IMR-90 (cell line): ENCODE data around the gene TBP. TPM values are rescaled to one million over a fixed set of nuclear protein-coding genes. Genes with fewer than 3 reads are reported as not detected.
A peak's percentile ranks its signal among the peaks of the same experiment; 100 is the strongest.

ENCODE experiments used
- ATAC-seq: fragments of 200-7000 bp; cut with Tn5 transposase; 2 replicates; pipeline ENCODE4 v1.9.1; 2020; ENCODE audit warnings: low read depth, mild to moderate bottlenecking, moderate library complexity
- BruUV-seq: library from RNA; stranded (reverse); fragments of 400-500 nt; replicated peaks from 2 replicates; lab custom pipeline; 2021; lab: Mats Ljungman, UMichigan
- CTCF ChIA-PET: fragments of 300-600 bp; formaldehyde crosslinking; extraction: SDS; loops from one replicate; lab custom pipeline; 2021; ENCODE audit warnings: antibody characterized with exemption; lab: Yijun Ruan, JAX
- POLR2A ChIA-PET: fragments of 300-600 bp; sonication (Branson Sonifier 250); formaldehyde crosslinking; loops from one replicate; lab custom pipeline; 2022; ENCODE audit warnings: antibody characterized with exemption; ENCODE audit not compliant: unreplicated experiment; lab: Charles Lee
- DNase-seq: peaks from one replicate; pipeline ENCODE4 v3.0.0; 2013
- H2AFZ ChIP-seq: replicated peaks from 2 replicates; pipeline ENCODE3; 2013; ENCODE audit warnings: low read length, mild to moderate bottlenecking; ENCODE audit not compliant: poor library complexity
- H2AK5ac ChIP-seq: 2 replicates; pipeline ENCODE4 v1.6.1; 2013; ENCODE audit warnings: low read depth, low read length, inconsistent platforms
- H2AK9ac ChIP-seq: replicated peaks from 2 replicates; pipeline ENCODE3; 2013; ENCODE audit warnings: mild to moderate bottlenecking, low read depth, low read length, moderate library complexity; ENCODE audit not compliant: poor library complexity
- H2BK120ac ChIP-seq: 2 replicates; pipeline ENCODE4 v1.6.1; 2013; ENCODE audit warnings: low read depth, low read length, inconsistent platforms
- H2BK15ac ChIP-seq: 3 replicates; pipeline ENCODE4 v1.6.1; 2013; ENCODE audit warnings: low read depth, low read length, inconsistent platforms
- H2BK20ac ChIP-seq: 2 replicates; pipeline ENCODE4 v1.6.1; 2013; ENCODE audit warnings: low read depth, mild to moderate bottlenecking, inconsistent platforms, low read length, moderate library complexity
- H2BK5ac ChIP-seq: 2 replicates; pipeline ENCODE4 v1.6.1; 2013; ENCODE audit warnings: mild to moderate bottlenecking, low read depth, low read length, inconsistent platforms; ENCODE audit not compliant: poor library complexity, severe bottlenecking
- H3K14ac ChIP-seq: replicated peaks from 2 replicates; pipeline ENCODE4 v1.6.1; 2013; ENCODE audit warnings: low read depth, low read length, inconsistent platforms
- H3K18ac ChIP-seq: 2 replicates; pipeline ENCODE4 v1.6.1; 2013; ENCODE audit warnings: low read depth, low read length, control low read depth
- H3K23ac ChIP-seq: 2 replicates; pipeline ENCODE4 v1.6.1; 2013; ENCODE audit warnings: low read depth, low read length, inconsistent platforms
- H3K27ac ChIP-seq: 2 replicates; pipeline ENCODE4 v1.5.1; 2013; ENCODE audit warnings: mild to moderate bottlenecking, control low read depth, low read length; ENCODE audit not compliant: insufficient read depth
- H3K27me3 ChIP-seq: 2 replicates; pipeline ENCODE4 v1.6.1; 2013; ENCODE audit warnings: low read length; ENCODE audit not compliant: control insufficient read depth, insufficient read depth
- H3K36me3 ChIP-seq: 2 replicates; pipeline ENCODE4 v1.6.1; 2013; ENCODE audit warnings: low read length, mixed read lengths; ENCODE audit not compliant: control insufficient read depth, insufficient read depth
- H3K4ac ChIP-seq: 2 replicates; pipeline ENCODE4 v1.6.1; 2013; ENCODE audit warnings: low read depth, low read length, inconsistent platforms
- H3K4me1 ChIP-seq: 2 replicates; pipeline ENCODE4 v1.6.1; 2013; ENCODE audit warnings: low read length, mixed read lengths; ENCODE audit not compliant: control insufficient read depth, insufficient read depth
- H3K4me2 ChIP-seq: 2 replicates; pipeline ENCODE4 v1.6.1; 2013; ENCODE audit warnings: low read depth, mild to moderate bottlenecking, control low read depth, low read length, moderate library complexity
- H3K4me3 ChIP-seq: 2 replicates; pipeline ENCODE4 v1.5.1; 2013; ENCODE audit warnings: low read depth, mild to moderate bottlenecking, control low read depth, low read length, moderate library complexity; ENCODE audit not compliant: insufficient read depth
- H3K56ac ChIP-seq: 2 replicates; pipeline ENCODE4 v1.6.1; 2013; ENCODE audit warnings: low read length, inconsistent platforms; ENCODE audit not compliant: insufficient read depth; ENCODE audit errors: extremely low read depth
- H3K79me1 ChIP-seq, 2 experiments: 2 replicates each; pipeline ENCODE4 v1.6.1; 2013; ENCODE audit warnings: low read length in 2 of 2, inconsistent platforms in 1 of 2, low read depth in 1 of 2
- H3K9ac ChIP-seq: 2 replicates; pipeline ENCODE4 v1.6.1; 2013; ENCODE audit warnings: low read depth, low read length, control low read depth
- H3K9me1 ChIP-seq: 2 replicates; pipeline ENCODE4 v1.6.1; 2013; ENCODE audit warnings: low read length, inconsistent platforms; ENCODE audit not compliant: insufficient read depth
- H3K9me3 ChIP-seq: 2 replicates; pipeline ENCODE4 v1.6.1; 2013; ENCODE audit warnings: low read length; ENCODE audit not compliant: control insufficient read depth, insufficient read depth
- H4K20me1 ChIP-seq: 2 replicates; pipeline ENCODE4 v1.6.1; 2013; ENCODE audit warnings: low read length, inconsistent platforms; ENCODE audit not compliant: insufficient read depth
- H4K5ac ChIP-seq: 2 replicates; pipeline ENCODE4 v1.6.1; 2013; ENCODE audit warnings: mild to moderate bottlenecking, low read depth, low read length, control low read depth
- H4K8ac ChIP-seq, 2 experiments: 2 replicates each; pipeline ENCODE4 v1.6.1; 2013; ENCODE audit warnings: low read depth in 2 of 2, low read length in 2 of 2, control low read depth in 1 of 2, inconsistent platforms in 1 of 2
- H4K91ac ChIP-seq: 2 replicates; pipeline ENCODE4 v1.6.1; 2013; ENCODE audit warnings: low read depth, low read length, inconsistent platforms; ENCODE audit not compliant: insufficient read depth
- CEBPB ChIP-seq: IDR thresholded peaks from 2 replicates; pipeline ENCODE4 v1.6.1; 2012; ENCODE audit warnings: low read depth, low read length, improper control_type of control experiment
- FOS ChIP-seq: fragments of 150-350 bp; IDR thresholded peaks from 2 replicates; pipeline ENCODE4 v1.6.1; 2016; ENCODE audit warnings: low read depth, low read length
- MAFK ChIP-seq: IDR thresholded peaks from 2 replicates; pipeline ENCODE4 v1.6.1; 2012; ENCODE audit warnings: low read depth, low read length, improper control_type of control experiment
- MAZ ChIP-seq: IDR thresholded peaks from 2 replicates; pipeline ENCODE4 v1.6.1; 2012; ENCODE audit warnings: low read depth, mild to moderate bottlenecking, low read length, improper control_type of control experiment, moderate library complexity, borderline replicate concordance
- MXI1 ChIP-seq: IDR thresholded peaks from 2 replicates; pipeline ENCODE4 v1.6.1; 2012; ENCODE audit warnings: low read depth, mild to moderate bottlenecking, low read length, moderate library complexity, borderline replicate concordance
- NFE2L2 ChIP-seq: fragments of 150-350 bp; IDR thresholded peaks from 2 replicates; pipeline ENCODE4 v1.6.1; 2016; ENCODE audit warnings: low read depth, mild to moderate bottlenecking, low read length
- POLR2A ChIP-seq: IDR thresholded peaks from 2 replicates; pipeline ENCODE4 v1.6.1; 2012; ENCODE audit warnings: mild to moderate bottlenecking, low read depth, low read length
- RAD21 ChIP-seq: IDR thresholded peaks from 2 replicates; pipeline ENCODE4 v1.6.1; 2012; ENCODE audit warnings: low read length, improper control_type of control experiment
- RCOR1 ChIP-seq: IDR thresholded peaks from 2 replicates; pipeline ENCODE4 v1.6.1; 2012; ENCODE audit warnings: mild to moderate bottlenecking, low read length, improper control_type of control experiment; ENCODE audit not compliant: insufficient replicate concordance
- RFX5 ChIP-seq: IDR thresholded peaks from 2 replicates; pipeline ENCODE4 v1.8.0; 2012; ENCODE audit warnings: low read depth, mild to moderate bottlenecking, low read length, moderate library complexity
- SMC3 ChIP-seq: fragments of 150-350 bp; IDR thresholded peaks from 2 replicates; pipeline ENCODE4 v1.6.1; 2016; ENCODE audit warnings: low read depth, mild to moderate bottlenecking, antibody characterized with exemption, low read length, moderate library complexity
- USF2 ChIP-seq: fragments of 150-350 bp; IDR thresholded peaks from 2 replicates; pipeline ENCODE4 v1.6.1; 2017; ENCODE audit warnings: mild to moderate bottlenecking, antibody characterized with exemption, low read length, low read depth
- WGBS, 2 experiments: methylation state at CpG; one replicate each; pipeline versions ENCODE4 v1.1.5 to v1.1.7; 2013; ENCODE audit warnings: missing lambda C conversion rate in 2 of 2; ENCODE audit not compliant: insufficient read length in 1 of 2; ENCODE audit errors: extremely low coverage in 2 of 2; 5-methylcytosine and 5-hydroxymethylcytosine counted together
- dilution Hi-C: fragments of 300-500 bp; cut with HindIII; formaldehyde crosslinking; loops from one replicate; pipeline ENCODE4 v1.14.3; 2018; ENCODE audit warnings: low sequenced_read_pairs; ENCODE audit not compliant: unreplicated experiment
- in situ Hi-C: fragments of 300-500 bp; cut with MboI; formaldehyde crosslinking; loops from 3 replicates; pipeline ENCODE4 v1.14.3; 2019; ENCODE audit warnings: low sequenced_read_pairs, inconsistent platforms, mixed read lengths
- intact Hi-C: fragments of 100-400 bp; cut with micrococcal nuclease; formaldehyde crosslinking; loops from 2 replicates; pipeline ENCODE4 v1.10.0; 2022
- polyA plus RNA-seq, 3 experiments: library from polyadenylated mRNA; depleted of rRNA; stranded (reverse); fragments of >200 nt; gene quantifications; 2 replicates each; pipeline ENCODE4 v1.2.3, GENCODE V29; 2012; ENCODE audit warnings: low replicate concordance in 1 of 3
- total RNA-seq: library from RNA; depleted of rRNA; stranded (reverse); fragments of >200 nt; gene quantifications from 2 replicates; pipeline ENCODE4 v1.2.3, GENCODE V29; 2012
- TF ChIP-seq, protein P1 (sequence below): fragments of 150-350 bp; IDR thresholded peaks from 2 replicates; pipeline ENCODE4 v1.6.1; 2016; ENCODE audit warnings: low read depth, mild to moderate bottlenecking, low read length, moderate library complexity, borderline replicate concordance

TBP gene
- total and polyA plus RNA-seq, 2 of the 4 experiments (the other 2 are of a cell fraction), result 8.8 to 12.5 TPM

DNA sequence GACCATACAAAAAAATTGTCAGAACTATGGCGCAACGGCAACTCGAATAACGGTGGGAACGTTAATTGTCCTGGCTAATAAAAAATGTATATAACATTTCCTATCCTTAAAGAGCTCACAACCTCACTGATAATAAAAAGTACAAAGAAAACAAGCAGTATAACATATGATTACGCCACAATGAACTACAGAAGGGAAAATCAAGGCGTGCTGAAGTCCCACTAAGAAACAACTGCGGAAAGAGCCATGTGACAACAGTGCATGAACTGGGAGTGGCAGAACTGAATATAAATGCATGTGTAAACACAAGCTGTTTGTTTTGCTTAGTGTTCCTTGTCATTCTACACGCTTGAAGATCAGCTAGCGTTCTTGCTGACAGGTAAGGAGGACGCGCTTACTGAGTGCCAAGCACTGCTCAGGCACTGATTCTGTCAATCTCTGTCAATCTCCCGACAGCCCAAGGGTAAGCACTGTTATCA, 596 bp upstream of the TBP start (continued):
- no peak for TF ChIP-seq RCOR1
- TF ChIP-seq FOS, result no peak
- TF ChIP-seq MXI1, result peak; percentile 78; the same call in 1 of the 2 replicates
- no peak for TF ChIP-seq RFX5

DNA sequence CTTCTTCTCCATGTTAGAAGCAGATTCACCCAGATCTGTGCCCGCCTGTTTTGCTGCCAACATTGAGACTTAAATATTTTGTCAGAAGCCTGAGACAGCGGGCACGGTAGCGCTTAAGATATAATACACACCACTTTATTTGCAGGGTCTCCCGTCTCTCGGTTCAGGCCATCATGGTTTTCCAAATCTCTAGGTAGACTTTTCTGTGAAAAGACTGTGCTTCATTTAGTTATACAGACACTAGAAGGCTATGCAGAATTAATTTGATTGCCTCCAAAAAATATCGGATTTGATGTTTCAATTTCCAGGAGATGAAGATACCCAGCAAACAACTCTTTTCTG, 598 bp downstream of the TBP start:
- Histone ChIP-seq H4K91ac (peak overlapping the region; percentile 7; the same call in 1 of the 2 replicates), H2BK15ac (no peak overlapping the region), H4K8ac (peak overlapping the region; percentile 90 to 94), H4K5ac (peak overlapping the region; percentile 92), H4K20me1 (peaks cover 27% of the 10 kb centered on the region), H3K36me3 (peaks cover 4% of the 10 kb centered on the region), H3K18ac (no peak overlapping the region), H2BK120ac (no peak overlapping the region), H3K23ac (peak overlapping the region; percentile 47), H3K79me1 (peaks cover 4 to 15% of the 10 kb centered on the region in 2 experiments; a peak in 2 of 4 replicates), H3K4me3 (peak overlapping the region; percentile 70), H3K9me1 (no peaks in the 10 kb centered on the region), H3K27ac (peak overlapping the region; percentile 90), H3K9ac (peak overlapping the region; percentile 93), H3K56ac (peak overlapping the region; percentile 63; the same call in 1 of the 2 replicates), H3K27me3 (no peaks in the 10 kb centered on the region), H3K4me2 (peak overlapping the region; percentile 95), H3K4ac (peak overlapping the region; percentile 52), H2BK20ac (no peak overlapping the region), H3K4me1 (no peaks in the 10 kb centered on the region; the same call in 1 of the 2 replicates), H2BK5ac (peak overlapping the region; percentile 76), H3K14ac (no peak overlapping the region), H2AK9ac (peak overlapping the region; percentile 37), H2AK5ac (peak overlapping the region; percentile 54; the same call in 1 of the 2 replicates), H3K9me3 (no peaks in the 10 kb centered on the region), H2AFZ (peak overlapping the region; percentile 92)
- TSS peak; percentile 83 for BruUV-seq
- ATAC-seq (no peak), DNase-seq (no peak)
- dilution Hi-C loops (no loop called here), intact Hi-C loops (no loop called here), in situ Hi-C loops (no loop called here)
- 0% methylated on average over 1 of the region's 7 CpGs; no CpG with 5 or more reads in 1 of the 2 experiments for WGBS, 2 experiments
- POLR2A ChIA-PET, result no interaction called here
- no peak for TF ChIP-seq MXI1
- TF ChIP-seq MAFK, result no peak
- no peak for TF ChIP-seq RFX5
- no peak for TF ChIP-seq NFE2L2
- no peak for TF ChIP-seq USF2
- TF ChIP-seq, protein P1, sequence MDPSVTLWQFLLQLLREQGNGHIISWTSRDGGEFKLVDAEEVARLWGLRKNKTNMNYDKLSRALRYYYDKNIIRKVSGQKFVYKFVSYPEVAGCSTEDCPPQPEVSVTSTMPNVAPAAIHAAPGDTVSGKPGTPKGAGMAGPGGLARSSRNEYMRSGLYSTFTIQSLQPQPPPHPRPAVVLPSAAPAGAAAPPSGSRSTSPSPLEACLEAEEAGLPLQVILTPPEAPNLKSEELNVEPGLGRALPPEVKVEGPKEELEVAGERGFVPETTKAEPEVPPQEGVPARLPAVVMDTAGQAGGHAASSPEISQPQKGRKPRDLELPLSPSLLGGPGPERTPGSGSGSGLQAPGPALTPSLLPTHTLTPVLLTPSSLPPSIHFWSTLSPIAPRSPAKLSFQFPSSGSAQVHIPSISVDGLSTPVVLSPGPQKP, result no peak
- no peak for TF ChIP-seq RAD21
- no peak for TF ChIP-seq POLR2A
- TF ChIP-seq SMC3, result no peak
- no peak for TF ChIP-seq RCOR1
- TF ChIP-seq MAZ, result no peak
- TF ChIP-seq CEBPB, result no peak
- CTCF ChIA-PET, result no interaction called here
